ENCODE data around the gene GPRC5B.

- no peak for TF ChIP-seq REST (IDR thresholded peaks at IDR 0.05; ENCODE audit: insufficient read depth in 1 of 2, low read depth in 2 of 2, low read length in 2 of 2)
- TF ChIP-seq POLR2AphosphoS5 (IDR thresholded peaks at IDR 0.05; ENCODE audit: low read depth, low read length) = no peak
- TF ChIP-seq FOXP2 (optimal IDR thresholded peaks at IDR 0.05; ENCODE audit: borderline replicate concordance, extremely low read depth, extremely low read length, insufficient read depth) = no peak
- no peak for TF ChIP-seq TAF1 (IDR thresholded peaks at IDR 0.05; ENCODE audit: borderline replicate concordance, insufficient read depth, low read length)
- no peak for TF ChIP-seq SIN3A (IDR thresholded peaks at IDR 0.05; ENCODE audit: borderline replicate concordance, insufficient read depth, low read length)
These were observed 48.7 kb downstream of the GPRC5B start for GRCh38 chr16:19835968-19836421.
